ENCODE measurements around the gene HEPACAM. TPM values are rescaled to one million over a fixed set of nuclear protein-coding genes. Genes with fewer than 3 reads are reported as not detected.

The HEPACAM gene, protein sequence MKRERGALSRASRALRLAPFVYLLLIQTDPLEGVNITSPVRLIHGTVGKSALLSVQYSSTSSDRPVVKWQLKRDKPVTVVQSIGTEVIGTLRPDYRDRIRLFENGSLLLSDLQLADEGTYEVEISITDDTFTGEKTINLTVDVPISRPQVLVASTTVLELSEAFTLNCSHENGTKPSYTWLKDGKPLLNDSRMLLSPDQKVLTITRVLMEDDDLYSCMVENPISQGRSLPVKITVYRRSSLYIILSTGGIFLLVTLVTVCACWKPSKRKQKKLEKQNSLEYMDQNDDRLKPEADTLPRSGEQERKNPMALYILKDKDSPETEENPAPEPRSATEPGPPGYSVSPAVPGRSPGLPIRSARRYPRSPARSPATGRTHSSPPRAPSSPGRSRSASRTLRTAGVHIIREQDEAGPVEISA
- under 1 TPM in 1 of 6 experiments, not detected in 5; 0.31 TPM for total RNA-seq (2021; fragmentation: NEBNext Ultra II Directional; extraction: Animal tissue kit (Norgen Biotek cat#: 25700))
- long read RNA-seq, partial matches to known transcripts = 0 of 1 reads
- long read RNA-seq, other reads (novel, unspliced or antisense) = 1 of 1 reads

DNA sequence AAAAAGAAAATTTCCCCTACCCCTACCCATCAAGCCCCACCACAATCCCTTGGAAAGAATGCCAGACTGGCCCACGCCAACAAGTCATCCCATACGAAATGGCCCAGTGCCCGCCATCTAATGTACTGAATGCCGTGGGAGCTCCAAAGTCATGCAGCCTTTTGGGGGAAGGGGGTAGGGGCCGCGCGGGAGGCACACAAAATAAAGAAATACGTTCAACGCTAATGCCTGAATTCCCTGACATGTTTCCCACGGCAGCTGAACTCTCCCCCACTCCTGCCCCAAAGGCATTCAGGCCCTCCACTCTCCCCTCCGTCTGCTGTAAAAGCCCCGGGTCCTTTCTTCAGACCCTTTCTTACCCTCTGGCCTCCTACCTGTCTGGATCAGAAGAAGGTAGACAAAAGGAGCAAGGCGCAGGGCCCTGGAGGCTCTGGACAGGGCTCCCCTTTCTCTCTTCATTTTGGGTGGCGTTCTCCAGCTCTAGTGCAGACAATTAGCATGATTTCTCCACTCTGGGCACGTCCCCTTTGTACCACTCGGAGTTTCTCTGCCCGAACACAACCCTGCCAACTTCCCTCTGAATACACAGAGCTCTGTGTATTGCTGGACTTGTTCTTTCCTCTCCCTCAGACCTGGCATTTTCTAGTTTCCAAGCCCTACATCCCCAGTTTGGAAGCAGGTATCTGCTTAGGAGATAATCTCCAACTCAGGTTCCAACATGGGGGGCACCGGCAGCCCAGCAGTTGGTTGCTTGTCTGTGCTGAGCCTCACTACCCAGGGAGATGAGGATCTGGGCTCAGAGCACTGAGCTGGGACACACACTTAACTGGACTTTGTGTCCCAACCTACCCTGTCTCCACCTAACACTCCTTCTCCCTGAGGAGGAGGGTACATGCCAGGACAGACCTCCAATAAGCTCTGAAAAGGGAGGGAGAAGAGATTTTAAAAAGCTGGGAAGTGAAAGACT lies at the start of gene HEPACAM:
Gene HEPACAM, minus strand, starts transcription at position 500 of the 967 bp plus-strand sequence. Its CDS starts 41 bp downstream, at position 459.
- Mint-ChIP-seq H3K4me1 (ENCODE audit: low read depth) (peaks cover 22% of the 10 kb centered on the region), H3K27me3 (ENCODE audit: insufficient read depth) (no peaks in the 10 kb centered on the region; the same call in 1 of the 2 replicates), H3K36me3 (ENCODE audit: low read depth) (no peaks in the 10 kb centered on the region), H3K27ac (no peak within 1 kb of the TSS), H3K4me3 (no peak within 1 kb of the TSS), H3K9me3 (no peaks in the 10 kb centered on the region)
- no peak for DNase-seq
- TF ChIP-seq, protein P1, sequence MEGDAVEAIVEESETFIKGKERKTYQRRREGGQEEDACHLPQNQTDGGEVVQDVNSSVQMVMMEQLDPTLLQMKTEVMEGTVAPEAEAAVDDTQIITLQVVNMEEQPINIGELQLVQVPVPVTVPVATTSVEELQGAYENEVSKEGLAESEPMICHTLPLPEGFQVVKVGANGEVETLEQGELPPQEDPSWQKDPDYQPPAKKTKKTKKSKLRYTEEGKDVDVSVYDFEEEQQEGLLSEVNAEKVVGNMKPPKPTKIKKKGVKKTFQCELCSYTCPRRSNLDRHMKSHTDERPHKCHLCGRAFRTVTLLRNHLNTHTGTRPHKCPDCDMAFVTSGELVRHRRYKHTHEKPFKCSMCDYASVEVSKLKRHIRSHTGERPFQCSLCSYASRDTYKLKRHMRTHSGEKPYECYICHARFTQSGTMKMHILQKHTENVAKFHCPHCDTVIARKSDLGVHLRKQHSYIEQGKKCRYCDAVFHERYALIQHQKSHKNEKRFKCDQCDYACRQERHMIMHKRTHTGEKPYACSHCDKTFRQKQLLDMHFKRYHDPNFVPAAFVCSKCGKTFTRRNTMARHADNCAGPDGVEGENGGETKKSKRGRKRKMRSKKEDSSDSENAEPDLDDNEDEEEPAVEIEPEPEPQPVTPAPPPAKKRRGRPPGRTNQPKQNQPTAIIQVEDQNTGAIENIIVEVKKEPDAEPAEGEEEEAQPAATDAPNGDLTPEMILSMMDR (IDR thresholded peaks at IDR 0.05) = no peak

DNA sequence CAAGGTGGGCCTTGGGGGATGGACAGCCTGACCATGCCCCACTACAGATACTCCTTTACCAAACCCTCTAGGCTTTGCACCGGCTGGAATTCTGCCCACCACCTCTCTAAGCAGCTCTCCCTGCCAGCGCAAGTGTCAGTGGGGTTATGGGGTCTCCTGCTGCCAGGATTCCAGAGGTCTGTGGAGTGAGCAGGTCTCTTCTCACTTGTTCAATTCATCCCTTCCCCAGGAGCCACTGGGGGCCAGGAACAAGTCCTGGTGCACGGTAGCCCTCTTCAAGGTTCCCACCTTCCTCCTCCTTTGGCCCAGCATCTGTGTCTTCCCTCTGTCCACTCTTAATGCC lies 48.6 kb upstream of the HEPACAM start:
- Mint-ChIP-seq H3K4me3 (no peak overlapping the region), H3K36me3 (ENCODE audit: low read depth) (peaks cover 29% of the 10 kb centered on the region), H3K4me1 (ENCODE audit: low read depth) (no peaks in the 10 kb centered on the region), H3K27ac (no peak overlapping the region), H3K27me3 (ENCODE audit: insufficient read depth) (no peaks in the 10 kb centered on the region), H3K9me3 (peaks cover 17% of the 10 kb centered on the region; the same call in 1 of the 2 replicates)
- no peak for DNase-seq
- TF ChIP-seq, protein P1 (IDR thresholded peaks at IDR 0.05) = no peak

DNA sequence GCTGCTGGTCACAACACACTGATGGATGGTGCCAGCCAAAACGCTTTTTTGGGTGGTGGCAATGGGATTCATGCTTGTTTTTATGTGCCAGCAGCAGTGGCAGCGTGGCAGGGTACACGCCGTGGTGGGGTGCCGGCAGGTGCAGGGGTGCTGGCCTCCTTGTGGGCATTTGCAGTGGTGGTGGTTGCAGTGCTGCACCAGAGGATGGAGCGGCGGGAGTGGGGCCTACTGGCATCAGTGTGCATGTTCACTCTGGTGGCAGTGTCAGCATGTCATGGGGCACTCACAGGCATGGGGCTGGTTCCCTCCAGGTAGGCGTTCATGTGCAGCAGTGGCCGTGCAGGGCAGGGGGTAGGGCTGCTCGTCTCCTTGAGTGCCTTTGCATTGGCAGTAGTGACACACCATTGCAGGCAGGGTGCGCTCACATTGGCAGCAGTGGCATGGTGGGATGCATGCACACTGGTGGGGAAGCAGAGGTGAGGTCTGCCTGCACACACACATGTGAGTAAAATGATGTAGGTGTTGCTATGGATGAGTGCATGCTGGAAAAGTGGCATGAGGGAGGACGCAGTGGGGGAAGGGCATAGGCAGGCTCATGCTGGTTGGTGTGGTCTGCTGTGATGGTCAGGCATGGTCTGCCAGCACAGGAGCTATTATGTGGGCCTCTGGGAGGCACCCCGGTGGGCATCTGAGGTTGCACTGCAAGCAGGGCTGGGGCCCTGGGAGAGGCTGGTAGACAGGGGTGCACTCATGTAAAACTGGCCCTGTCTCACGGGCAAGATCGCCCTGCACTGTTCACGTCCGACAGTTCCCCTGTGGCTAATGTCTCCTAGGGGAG lies 48.0 kb upstream of the HEPACAM start:
- Mint-ChIP-seq H3K4me3 (no peak overlapping the region), H3K27ac (no peak overlapping the region), H3K9me3 (peaks cover 18% of the 10 kb centered on the region; the same call in 1 of the 2 replicates), H3K27me3 (ENCODE audit: insufficient read depth) (no peaks in the 10 kb centered on the region), H3K36me3 (ENCODE audit: low read depth) (peaks cover 33% of the 10 kb centered on the region), H3K4me1 (ENCODE audit: low read depth) (no peaks in the 10 kb centered on the region)
- TF ChIP-seq, protein P1 (IDR thresholded peaks at IDR 0.05) = no peak
- DNase-seq = no peak

DNA sequence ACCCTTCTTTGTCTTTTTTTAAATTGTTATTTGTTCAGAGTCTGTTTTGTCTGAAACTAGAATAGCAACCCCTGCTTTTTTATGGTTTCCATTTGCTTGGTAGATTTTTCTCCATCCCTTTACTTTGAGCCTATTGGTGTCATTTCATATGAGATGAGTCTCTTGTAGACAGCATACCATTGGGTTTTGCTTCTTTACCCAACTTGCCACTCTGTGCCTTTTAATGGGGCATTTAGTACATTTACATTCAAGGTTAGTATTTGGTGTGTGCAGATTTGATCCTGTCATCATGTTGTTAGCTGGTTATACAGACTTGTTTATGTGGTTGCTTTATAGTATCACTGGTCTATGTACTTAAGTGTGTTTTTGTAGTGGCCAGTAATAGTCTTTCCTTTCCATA lies 46.2 kb upstream of the HEPACAM start:
- H3K36me3 Mint-ChIP-seq (ENCODE audit: low read depth) = peaks cover 41% of the 10 kb centered on the region
- no peaks in the 10 kb centered on the region for H3K27me3 Mint-ChIP-seq (ENCODE audit: insufficient read depth)
- H3K27ac Mint-ChIP-seq = no peak overlapping the region
- DNase-seq = no peak
- no peaks in the 10 kb centered on the region for H3K4me1 Mint-ChIP-seq (ENCODE audit: low read depth)
- TF ChIP-seq, protein P1 (IDR thresholded peaks at IDR 0.05) = no peak
- peaks cover 18% of the 10 kb centered on the region; the same call in 1 of the 2 replicates for H3K9me3 Mint-ChIP-seq
- no peak overlapping the region for H3K4me3 Mint-ChIP-seq

DNA sequence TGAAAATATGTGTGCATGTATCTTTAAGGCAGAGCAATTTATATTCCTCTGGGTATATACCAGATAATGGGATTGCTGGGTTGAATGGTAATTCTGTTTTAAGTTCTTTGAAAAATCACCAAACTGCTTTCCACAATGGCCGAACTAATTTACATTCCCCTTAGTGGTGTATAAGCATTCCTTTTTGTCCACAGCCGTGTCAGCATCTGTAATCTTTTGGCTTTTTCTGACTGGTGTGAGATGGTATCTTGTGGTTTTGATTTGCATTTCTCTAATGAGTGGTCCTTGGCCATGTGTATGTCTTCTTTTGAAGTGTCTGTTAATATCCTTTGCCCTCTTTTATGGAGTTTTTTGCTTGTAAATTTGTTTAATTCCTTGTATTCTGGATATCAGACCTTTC lies 42.5 kb upstream of the HEPACAM start:
- no peak overlapping the region for H3K4me3 Mint-ChIP-seq
- H3K9me3 Mint-ChIP-seq = peaks cover 18% of the 10 kb centered on the region; the same call in 1 of the 2 replicates
- DNase-seq = no peak
- peaks cover 41% of the 10 kb centered on the region for H3K36me3 Mint-ChIP-seq (ENCODE audit: low read depth)
- H3K27me3 Mint-ChIP-seq (ENCODE audit: insufficient read depth) = no peaks in the 10 kb centered on the region
- H3K4me1 Mint-ChIP-seq (ENCODE audit: low read depth) = no peaks in the 10 kb centered on the region
- no peak overlapping the region for H3K27ac Mint-ChIP-seq
- TF ChIP-seq, protein P1 (IDR thresholded peaks at IDR 0.05) = no peak
